ENCODE measurements around the gene SLC2A14.
"Not testable (repeated sequence)": the region's sequence is repeated elsewhere in the genome, so short reads cannot be mapped to it uniquely, and the experiment has no call there.

- TF ChIP-seq CTCF, POLR2A (IDR thresholded peaks at IDR 0.05): not testable (repeated sequence)
These were observed 9.0 kb upstream of the SLC2A14 start for GRCh38 chr12:7881736-7882120.

All from body of pancreas (tissue), 4 donors.